ENCODE results near the gene UBTD1.

GRCh38 chr10:97618285-97618684, 119.6 kb downstream of the UBTD1 start:
- TF ChIP-seq, protein P1, sequence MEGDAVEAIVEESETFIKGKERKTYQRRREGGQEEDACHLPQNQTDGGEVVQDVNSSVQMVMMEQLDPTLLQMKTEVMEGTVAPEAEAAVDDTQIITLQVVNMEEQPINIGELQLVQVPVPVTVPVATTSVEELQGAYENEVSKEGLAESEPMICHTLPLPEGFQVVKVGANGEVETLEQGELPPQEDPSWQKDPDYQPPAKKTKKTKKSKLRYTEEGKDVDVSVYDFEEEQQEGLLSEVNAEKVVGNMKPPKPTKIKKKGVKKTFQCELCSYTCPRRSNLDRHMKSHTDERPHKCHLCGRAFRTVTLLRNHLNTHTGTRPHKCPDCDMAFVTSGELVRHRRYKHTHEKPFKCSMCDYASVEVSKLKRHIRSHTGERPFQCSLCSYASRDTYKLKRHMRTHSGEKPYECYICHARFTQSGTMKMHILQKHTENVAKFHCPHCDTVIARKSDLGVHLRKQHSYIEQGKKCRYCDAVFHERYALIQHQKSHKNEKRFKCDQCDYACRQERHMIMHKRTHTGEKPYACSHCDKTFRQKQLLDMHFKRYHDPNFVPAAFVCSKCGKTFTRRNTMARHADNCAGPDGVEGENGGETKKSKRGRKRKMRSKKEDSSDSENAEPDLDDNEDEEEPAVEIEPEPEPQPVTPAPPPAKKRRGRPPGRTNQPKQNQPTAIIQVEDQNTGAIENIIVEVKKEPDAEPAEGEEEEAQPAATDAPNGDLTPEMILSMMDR (conservative IDR thresholded peaks at IDR 0.05 in 1 of 2, IDR thresholded peaks at IDR 0.05 in 1 of 2; ENCODE audit: extremely low read depth in 1 of 2, insufficient read depth in 1 of 2, low read depth in 1 of 2, low read length in 2 of 2): no peak
- no peak for TF ChIP-seq EZH2 (IDR thresholded peaks at IDR 0.05; ENCODE audit: borderline replicate concordance, low read length)

All from mammary epithelial cell (primary cell).